NCI-H69 (cell line): ENCODE measurements around the gene FKBP3.
"Not testable (repeated sequence)": the region's sequence is repeated elsewhere in the genome, so short reads cannot be mapped to it uniquely, and the experiment has no call there.

Source experiments
- DNase-seq: peaks from one replicate; lab custom pipeline; 2025; lab: John Stamatoyannopoulos, UW

The FKBP3 gene

GRCh38 chr14:45134051-45134958 lies at the start of gene FKBP3:
FKBP3 (minus strand) TSS chr14:45134481; CDS start chr14:45134456, 25 bp downstream.
- DNase-seq = peak; percentile 100

- DNase-seq = no peak
Measured at GRCh38 chr14:45181806-45182205, 47.5 kb upstream of the FKBP3 start.

GRCh38 chr14:45181329-45181728 lies 47.0 kb upstream of the FKBP3 start:
- DNase-seq = no peak

GRCh38 chr14:45177076-45177475 lies 42.8 kb upstream of the FKBP3 start:
- no peak for DNase-seq

- no peak for DNase-seq
Measured at GRCh38 chr14:45169906-45170305, 35.6 kb upstream of the FKBP3 start.

- DNase-seq = no peak
Measured at GRCh38 chr14:45156067-45156466, 21.8 kb upstream of the FKBP3 start.

- DNase-seq = no peak
Measured at GRCh38 chr14:45150386-45150890, 16.2 kb upstream of the FKBP3 start.

GRCh38 chr14:45149602-45150001 lies 15.3 kb upstream of the FKBP3 start:
- no peak for DNase-seq

GRCh38 chr14:45145214-45145613 lies 10.9 kb upstream of the FKBP3 start:
- no peak for DNase-seq

GRCh38 chr14:45144658-45145057 lies 10.4 kb upstream of the FKBP3 start:
- no peak for DNase-seq

- DNase-seq = not testable (repeated sequence)
Measured at GRCh38 chr14:45142083-45142482, 7.8 kb upstream of the FKBP3 start.

- no peak for DNase-seq
Measured at GRCh38 chr14:45140661-45141187, 6.4 kb upstream of the FKBP3 start.

- no peak for DNase-seq
Measured at GRCh38 chr14:45136399-45136798, 2.1 kb upstream of the FKBP3 start.

- peak; percentile 99 for DNase-seq
Measured at GRCh38 chr14:45135659-45136395, 1.5 kb upstream of the FKBP3 start, which contains the start of gene FANCM. FANCM (plus strand) TSS chr14:45135930; CDS start chr14:45136032, 102 bp downstream.

GRCh38 chr14:45135156-45135555 lies 875 bp upstream of the FKBP3 start:
- peak; percentile 49 for DNase-seq

- no peak for DNase-seq
Measured at GRCh38 chr14:45133683-45134050, 614 bp downstream of the FKBP3 start.

GRCh38 chr14:45128963-45129629 lies 5.2 kb downstream of the FKBP3 start:
- DNase-seq = no peak

GRCh38 chr14:45125754-45126153 lies 8.5 kb downstream of the FKBP3 start:
- DNase-seq = no peak

- no peak for DNase-seq
Measured at GRCh38 chr14:45123271-45123670, 11.0 kb downstream of the FKBP3 start.

- DNase-seq = no peak
Measured at GRCh38 chr14:45120096-45120495, 14.2 kb downstream of the FKBP3 start.

- no peak for DNase-seq
Measured at GRCh38 chr14:45118594-45118993, 15.7 kb downstream of the FKBP3 start.

GRCh38 chr14:45114327-45114726 lies 20.0 kb downstream of the FKBP3 start:
- peak; percentile 12 for DNase-seq
